Spleen (tissue), 11 donors: ENCODE data around the gene PCED1A. TPM values are rescaled to one million over a fixed set of nuclear protein-coding genes. Genes with fewer than 3 reads are reported as not detected.

Source experiments
- DNase-seq: peaks from one replicate; pipeline ENCODE4 v3.0.0-alpha.2; 2020
- H3K27ac ChIP-seq, 8 donors: fragments of 200-600 bp; sonication (generic) in 7 of 8; 1 replicate in 4 of 8; 2 replicates in 4 of 8; pipeline versions ENCODE4 v1.5.0 to v1.8.0; 2016 to 2021; ENCODE audit warnings: inconsistent platforms in 4 of 8, mild to moderate bottlenecking in 4 of 8, moderate library complexity in 1 of 8
- H3K27me3 ChIP-seq, 7 donors: fragments of 200-600 bp; sonication (generic) in 6 of 7; replicated peaks in 1 of 7; 1 replicate in 4 of 7; 2 replicates in 3 of 7; pipeline versions ENCODE4 v1.5.0 to v1.8.0; 2016 to 2021; ENCODE audit warnings: inconsistent platforms in 3 of 7, mild to moderate bottlenecking in 1 of 7
- H3K36me3 ChIP-seq, 6 donors: fragments of 200-600 bp; sonication (generic) in 5 of 6; 1 replicate in 4 of 6; 2 replicates in 2 of 6; pipeline versions ENCODE4 v1.5.0 to v1.8.0; 2016 to 2021; ENCODE audit warnings: inconsistent platforms in 2 of 6
- H3K4me1 ChIP-seq, 6 donors: fragments of 200-600 bp; sonication (generic) in 5 of 6; 1 replicate in 3 of 6; 2 replicates in 3 of 6; pipeline versions ENCODE4 v1.5.0 to v1.8.0; 2016 to 2021; ENCODE audit warnings: inconsistent platforms in 3 of 6
- H3K4me3 ChIP-seq, 8 donors: fragments of 200-600 bp; sonication (generic) in 7 of 8; 1 replicate in 4 of 8; 2 replicates in 4 of 8; pipeline versions ENCODE4 v1.5.0 to v1.8.0; 2016 to 2021; ENCODE audit warnings: inconsistent platforms in 4 of 8, mild to moderate bottlenecking in 4 of 8, moderate library complexity in 2 of 8
- H3K9me3 ChIP-seq, 8 donors: fragments of 200-600 bp; sonication (generic) in 7 of 8; 1 replicate in 4 of 8; 2 replicates in 4 of 8; pipeline versions ENCODE4 v1.5.0 to v1.8.0; 2016 to 2021; ENCODE audit warnings: inconsistent platforms in 4 of 8
- CTCF ChIP-seq, 11 experiments: fragments of 200-600 bp in 7 of 11; fragments of 450-650 bp in 4 of 11; sonication (generic) in 4 of 11; IDR thresholded peaks in 8 of 11; conservative IDR thresholded peaks in 3 of 11; 1 replicate in 7 of 11; 2 replicates in 4 of 11; pipeline versions ENCODE4 v1.4.0 to v1.8.0; 2016 to 2021; ENCODE audit warnings: antibody characterized with exemption in 11 of 11, inconsistent platforms in 4 of 11, mild to moderate bottlenecking in 1 of 11
- POLR2A ChIP-seq, 3 donors: fragments of 450-650 bp; IDR thresholded peaks; one replicate each; pipeline ENCODE4 v1.5.1; 2017; ENCODE audit warnings: antibody characterized with exemption in 3 of 3, mild to moderate bottlenecking in 1 of 3
- POLR2AphosphoS5 ChIP-seq, 3 donors: sonication (generic); formaldehyde crosslinking; IDR thresholded peaks; one replicate each; pipeline ENCODE4 v1.5.1; 2017; ENCODE audit warnings: antibody characterized with exemption in 3 of 3
- WGBS, 5 donors: extraction: QIAGEN DNeasy Blood & Tissue Kit in 3 of 5; methylation state at CpG; one replicate each; pipeline versions ENCODE4 v1.1.5 to v1.1.7; 2013 to 2018; 5-methylcytosine and 5-hydroxymethylcytosine counted together
- intact Hi-C: fragments of 100-400 bp; cut with DNase I; formaldehyde crosslinking; loops from one replicate; pipeline ENCODE4 v1.15.0; 2023; ENCODE audit warnings: low total_unique reads
- polyA plus RNA-seq, 3 donors: library from polyadenylated mRNA; stranded (reverse); fragments of 200-250 nt; gene quantifications; one replicate each; pipeline ENCODE4 v1.2.1, GENCODE V29; 2013
- total RNA-seq, 7 donors: library from RNA; depleted of rRNA in 3 of 7; stranded (reverse); fragments of >200 nt in 3 of 7; fragmentation: NEBNext Ultra II Directional in 4 of 7; extraction: Animal tissue kit (Norgen Biotek cat#: 25700) in 4 of 7; gene quantifications; one replicate each; pipeline versions ENCODE4 v1.1.0 to v1.2.1, GENCODE V29; 2016 to 2021
- donor health status: healthy with polysubstance abuse.
- donor health status: DM: no; HTN: no; CAD: no; lungs with moderate emphysema.
- donor health status: DM: no; HTN: no; CAD: no.
- donor health status: Bipolar disorder and iron deficiency.
- donor health status: healthy.
- donor health status: DM: no; HTN: no; CAD: no.
- donor health status: DM: yes; HTN: yes; CAD: no.

Gene PCED1A
- total and polyA plus RNA-seq, 10 donors, result 38.2 to 165 (median 56.9) TPM

GRCh38 chr20:2849529-2849928, 9.1 kb upstream of the PCED1A start:
- H3K4me1 ChIP-seq, result peaks cover 9 to 15% (median 12%) of the 10 kb centered on the region in 6 donors
- WGBS, 5 donors, result 87 to 94% (median 89%) methylated on average over 4 of the region's 4 CpGs
- no peaks in the 10 kb centered on the region for H3K9me3 ChIP-seq
- H3K27ac ChIP-seq, result no peak overlapping the region
- intact Hi-C loops, result no loop called here
- peaks cover 0 to 20% (median 0%) of the 10 kb centered on the region in 6 donors for H3K36me3 ChIP-seq
- no peak for DNase-seq
- TF ChIP-seq POLR2A (IDR thresholded peaks at IDR 0.05) (no peak), POLR2AphosphoS5 (IDR thresholded peaks at IDR 0.05) (no peak), CTCF (IDR thresholded peaks at IDR 0.05 in 8 of 11, conservative IDR thresholded peaks at IDR 0.05 in 3 of 11) (no peak)
- H3K27me3 ChIP-seq, result no peaks in the 10 kb centered on the region
- H3K4me3 ChIP-seq, result no peak overlapping the region

- Histone ChIP-seq H3K27me3 (no peaks in the 10 kb centered on the region), H3K9me3 (no peaks in the 10 kb centered on the region), H3K4me3 (no peak overlapping the region), H3K27ac (no peak overlapping the region), H3K4me1 (peaks cover 8 to 18% (median 10%) of the 10 kb centered on the region in 6 donors), H3K36me3 (peaks cover 0 to 34% (median 0%) of the 10 kb centered on the region in 6 donors)
- TF ChIP-seq CTCF (IDR thresholded peaks at IDR 0.05 in 8 of 11, conservative IDR thresholded peaks at IDR 0.05 in 3 of 11) (no peak), POLR2A (IDR thresholded peaks at IDR 0.05) (no peak), POLR2AphosphoS5 (IDR thresholded peaks at IDR 0.05) (no peak)
- 91 to 97% (median 95%) methylated on average over 4 of the region's 4 CpGs for WGBS, 5 donors
- intact Hi-C loops, result no loop called here
- no peak for DNase-seq
These were observed 7.3 kb upstream of the PCED1A start for GRCh38 chr20:2847802-2848201.

DNA sequence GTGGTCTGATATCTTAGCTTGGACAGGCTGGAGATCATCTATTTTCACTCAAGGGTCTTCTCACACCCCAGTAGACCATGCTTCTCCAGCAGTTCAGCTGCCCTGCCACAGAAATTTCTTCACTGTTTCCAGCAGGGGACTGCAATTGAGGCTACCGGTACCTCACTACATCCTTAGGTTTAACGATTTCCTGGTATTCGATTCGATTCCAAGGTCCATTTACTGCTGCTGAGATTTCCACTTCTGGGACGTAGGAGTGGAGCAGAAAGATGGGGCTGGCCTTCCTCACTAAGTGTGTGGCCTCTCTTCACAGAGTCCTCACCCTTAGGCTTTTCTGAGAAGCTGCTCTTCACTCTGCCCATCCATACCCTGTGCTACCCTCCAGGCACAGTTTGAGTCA, 6.2 kb upstream of the PCED1A start:
- TF ChIP-seq POLR2A (IDR thresholded peaks at IDR 0.05) (no peak), CTCF (IDR thresholded peaks at IDR 0.05 in 8 of 11, conservative IDR thresholded peaks at IDR 0.05 in 3 of 11) (no peak), POLR2AphosphoS5 (IDR thresholded peaks at IDR 0.05) (no peak)
- Histone ChIP-seq H3K27ac (no peak overlapping the region), H3K9me3 (no peaks in the 10 kb centered on the region), H3K4me3 (no peak overlapping the region), H3K4me1 (peaks cover 0 to 16% (median 5%) of the 10 kb centered on the region in 6 donors), H3K36me3 (peaks cover 0 to 34% (median 0%) of the 10 kb centered on the region in 6 donors), H3K27me3 (no peaks in the 10 kb centered on the region)
- WGBS, 5 donors, result 53 to 83% (median 68%) methylated on average over 5 of the region's 5 CpGs
- no peak for DNase-seq
- intact Hi-C loops, result no loop called here

DNA sequence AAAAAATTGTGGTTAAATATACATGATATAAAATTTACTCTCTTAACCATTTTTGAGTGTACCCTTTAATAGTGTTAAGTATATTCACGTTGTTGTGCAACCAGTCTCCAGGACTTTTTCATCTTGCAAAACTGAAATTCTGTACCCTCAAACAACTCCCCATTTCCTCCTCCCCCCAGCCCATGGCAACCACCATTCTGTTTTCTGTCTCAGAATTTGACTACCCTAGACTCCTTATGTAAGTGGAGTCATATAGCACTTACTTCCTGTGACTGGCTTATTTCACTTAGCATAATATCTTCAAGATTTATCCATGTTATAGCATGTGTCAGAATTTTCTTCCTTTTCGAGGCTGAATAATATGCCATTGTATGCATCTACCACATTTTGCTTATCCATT, 5.2 kb upstream of the PCED1A start:
- peaks cover 0 to 24% (median 14%) of the 10 kb centered on the region in 6 donors for H3K4me1 ChIP-seq
- H3K27me3 ChIP-seq, result no peaks in the 10 kb centered on the region
- H3K4me3 ChIP-seq, result no peak overlapping the region
- WGBS, 5 donors, result 60 to 76% (median 72%) methylated on average over 2 of the region's 2 CpGs
- TF ChIP-seq POLR2AphosphoS5 (IDR thresholded peaks at IDR 0.05) (no peak), CTCF (IDR thresholded peaks at IDR 0.05 in 8 of 11, conservative IDR thresholded peaks at IDR 0.05 in 3 of 11) (no peak), POLR2A (IDR thresholded peaks at IDR 0.05) (no peak)
- intact Hi-C loops, result no loop called here
- DNase-seq, result no peak
- peaks cover 0 to 34% (median 0%) of the 10 kb centered on the region in 6 donors for H3K36me3 ChIP-seq
- no peaks in the 10 kb centered on the region for H3K9me3 ChIP-seq
- H3K27ac ChIP-seq, result no peak overlapping the region
